ENCODE data around the gene PRAME.

The PRAME gene

GRCh38 chr22:22579869-22580604, 21.0 kb upstream of the PRAME start:
- no peak for DNase-seq (ENCODE audit: low spot score)

- DNase-seq (ENCODE audit: low spot score): no peak
Measured at GRCh38 chr22:22578702-22579424, 19.8 kb upstream of the PRAME start.

GRCh38 chr22:22576989-22577427, 17.9 kb upstream of the PRAME start:
- DNase-seq (ENCODE audit: low spot score): no peak

- DNase-seq (ENCODE audit: low spot score): peak; percentile 25
Measured at GRCh38 chr22:22576244-22576988, 17.4 kb upstream of the PRAME start.

GRCh38 chr22:22574361-22574760, 15.3 kb upstream of the PRAME start:
- DNase-seq (ENCODE audit: low spot score): no peak

- DNase-seq (ENCODE audit: low spot score): no peak
Measured at GRCh38 chr22:22573047-22573889, 14.2 kb upstream of the PRAME start.

GRCh38 chr22:22571862-22572261, 12.8 kb upstream of the PRAME start:
- no peak for DNase-seq (ENCODE audit: low spot score)

- DNase-seq (ENCODE audit: low spot score): no peak
Measured at GRCh38 chr22:22571429-22571828, 12.4 kb upstream of the PRAME start.

GRCh38 chr22:22569218-22569617, 10.2 kb upstream of the PRAME start:
- no peak for DNase-seq (ENCODE audit: low spot score)

GRCh38 chr22:22565981-22566380, 6.9 kb upstream of the PRAME start:
- DNase-seq (ENCODE audit: low spot score): no peak

- DNase-seq (ENCODE audit: low spot score): no peak
Measured at GRCh38 chr22:22558071-22558971, 744 bp downstream of the PRAME start.

- DNase-seq (ENCODE audit: low spot score): no peak
Measured at GRCh38 chr22:22556995-22557925, 1.8 kb downstream of the PRAME start.

GRCh38 chr22:22556578-22556977, 2.5 kb downstream of the PRAME start:
- no peak for DNase-seq (ENCODE audit: low spot score)

GRCh38 chr22:22555596-22555995, 3.5 kb downstream of the PRAME start:
- DNase-seq (ENCODE audit: low spot score): no peak

- no peak for DNase-seq (ENCODE audit: low spot score)
Measured at GRCh38 chr22:22554587-22555284, 4.3 kb downstream of the PRAME start.

GRCh38 chr22:22553735-22554586, 5.1 kb downstream of the PRAME start:
- no peak for DNase-seq (ENCODE audit: low spot score)

GRCh38 chr22:22553141-22553540, 5.9 kb downstream of the PRAME start:
- no peak for DNase-seq (ENCODE audit: low spot score)

GRCh38 chr22:22552630-22553029, 6.4 kb downstream of the PRAME start:
- DNase-seq (ENCODE audit: low spot score): no peak
